Keratinocyte (primary cell): Measurements from ENCODE around the gene PTPRN2. TPM values are rescaled to one million over a fixed set of nuclear protein-coding genes. Genes with fewer than 3 reads are reported as not detected.

ENCODE experiments used
- DNase-seq: peaks from one replicate; pipeline ENCODE4 v3.0.0-alpha.2; 2011; ENCODE audit warnings: low read depth, missing footprints, low spot score
- FAIRE-seq: peaks from 2 replicates; lab custom pipeline; 2011; peaks lifted over from hg19 to GRCh38; lab: Jason Lieb, UNC
- H2AFZ ChIP-seq: 2 replicates; pipeline ENCODE4 v1.6.0; 2012; ENCODE audit warnings: low read length, control low read depth, inconsistent platforms; ENCODE audit not compliant: control insufficient read depth
- H3K27ac ChIP-seq: 2 replicates; pipeline ENCODE4 v1.5.1; 2011; ENCODE audit warnings: low read length; ENCODE audit not compliant: control insufficient read depth, insufficient read depth
- H3K27me3 ChIP-seq: 3 replicates; pipeline ENCODE4 v1.6.0; 2011; ENCODE audit warnings: low read length; ENCODE audit not compliant: control insufficient read depth, insufficient read depth; ENCODE audit errors: extremely low read depth
- H3K36me3 ChIP-seq, 2 experiments: 2 replicates in 1 of 2; 3 replicates in 1 of 2; pipeline ENCODE4 v1.5.1; 2011; ENCODE audit warnings: low read length in 2 of 2, mild to moderate bottlenecking in 1 of 2; ENCODE audit not compliant: control insufficient read depth in 2 of 2, insufficient read depth in 2 of 2; ENCODE audit errors: extremely low read depth in 1 of 2
- H3K4me1 ChIP-seq: 3 replicates; pipeline ENCODE4 v1.5.1; 2011; ENCODE audit warnings: low read length; ENCODE audit not compliant: control insufficient read depth, insufficient read depth; ENCODE audit errors: extremely low read depth
- H3K4me2 ChIP-seq: 3 replicates; pipeline ENCODE4 v1.6.0; 2011; ENCODE audit warnings: low read depth, low read length; ENCODE audit not compliant: control insufficient read depth, insufficient read depth; ENCODE audit errors: extremely low read depth
- H3K4me3 ChIP-seq, 3 experiments: fragments of 200-600 bp in 1 of 3; sonication (generic) in 1 of 3; 2 replicates in 2 of 3; 3 replicates in 1 of 3; pipeline ENCODE4 v1.5.1; 2011 to 2016; ENCODE audit warnings: low read length in 3 of 3, mild to moderate bottlenecking in 3 of 3, control low read depth in 2 of 3, inconsistent platforms in 1 of 3, low read depth in 1 of 3, mixed read lengths in 1 of 3, mixed run types in 1 of 3, moderate library complexity in 1 of 3; ENCODE audit not compliant: control insufficient read depth in 2 of 3, insufficient read depth in 2 of 3; ENCODE audit errors: extremely low read depth in 1 of 3
- H3K79me2 ChIP-seq: 2 replicates; pipeline ENCODE4 v1.6.0; 2012; ENCODE audit warnings: low read length; ENCODE audit not compliant: control insufficient read depth, insufficient read depth
- H3K9ac ChIP-seq: 3 replicates; pipeline ENCODE4 v1.6.0; 2011; ENCODE audit warnings: low read length; ENCODE audit not compliant: control insufficient read depth, insufficient read depth; ENCODE audit errors: extremely low read depth
- H3K9me1 ChIP-seq: 3 replicates; pipeline ENCODE4 v1.6.0; 2011; ENCODE audit warnings: low read length; ENCODE audit not compliant: control insufficient read depth, insufficient read depth; ENCODE audit errors: extremely low read depth
- H3K9me3 ChIP-seq: 2 replicates; pipeline ENCODE4 v1.5.1; 2012; ENCODE audit warnings: low read depth, low read length; ENCODE audit not compliant: control insufficient read depth
- H4K20me1 ChIP-seq: 3 replicates; pipeline ENCODE4 v1.6.0; 2011; ENCODE audit warnings: low read length; ENCODE audit not compliant: control insufficient read depth, insufficient read depth; ENCODE audit errors: extremely low read depth
- EZH2 ChIP-seq: IDR thresholded peaks from one replicate; pipeline ENCODE4 v1.6.1; 2012; ENCODE audit warnings: inconsistent platforms, mild to moderate bottlenecking, low read length, moderate library complexity
- dilution Hi-C: fragments of 300-500 bp; cut with MboI; formaldehyde crosslinking; loops from one replicate; pipeline ENCODE4 v1.7.0; 2020; ENCODE audit warnings: low sequenced_read_pairs; ENCODE audit not compliant: extremely low pct_ligation_motif_present
- polyA plus RNA-seq, 5 experiments: library from polyadenylated mRNA; depleted of rRNA in 3 of 5; stranded (reverse) in 3 of 5; stranded (forward) in 1 of 5; unstranded in 1 of 5; fragments of >200 nt; gene quantifications; 1 replicate in 1 of 5; 2 replicates in 3 of 5; 3 replicates in 1 of 5; pipeline versions ENCODE4 v1.2.1 to v1.2.3, GENCODE V29; 2011 to 2012; ENCODE audit warnings: missing spikeins in 2 of 5, low read depth in 1 of 5, low replicate concordance in 1 of 5
- TF ChIP-seq, protein P1 (sequence below), 3 experiments: IDR thresholded peaks in 1 of 3; conservative IDR thresholded peaks in 1 of 3; optimal IDR thresholded peaks in 1 of 3; 2 replicates in 2 of 3; 3 replicates in 1 of 3; pipeline versions ENCODE3 to v1.5.1; 2011; ENCODE audit warnings: low read length in 3 of 3, mild to moderate bottlenecking in 3 of 3, moderate library complexity in 2 of 3, control low read depth in 1 of 3, inconsistent platforms in 1 of 3; ENCODE audit not compliant: insufficient read depth in 2 of 3; ENCODE audit errors: extremely low read depth in 1 of 3

The PTPRN2 gene
- polyA plus RNA-seq, 1 donor (not counting 4 experiments of a cell fraction or from before 2014, with no cell fraction given) = not detected

DNA sequence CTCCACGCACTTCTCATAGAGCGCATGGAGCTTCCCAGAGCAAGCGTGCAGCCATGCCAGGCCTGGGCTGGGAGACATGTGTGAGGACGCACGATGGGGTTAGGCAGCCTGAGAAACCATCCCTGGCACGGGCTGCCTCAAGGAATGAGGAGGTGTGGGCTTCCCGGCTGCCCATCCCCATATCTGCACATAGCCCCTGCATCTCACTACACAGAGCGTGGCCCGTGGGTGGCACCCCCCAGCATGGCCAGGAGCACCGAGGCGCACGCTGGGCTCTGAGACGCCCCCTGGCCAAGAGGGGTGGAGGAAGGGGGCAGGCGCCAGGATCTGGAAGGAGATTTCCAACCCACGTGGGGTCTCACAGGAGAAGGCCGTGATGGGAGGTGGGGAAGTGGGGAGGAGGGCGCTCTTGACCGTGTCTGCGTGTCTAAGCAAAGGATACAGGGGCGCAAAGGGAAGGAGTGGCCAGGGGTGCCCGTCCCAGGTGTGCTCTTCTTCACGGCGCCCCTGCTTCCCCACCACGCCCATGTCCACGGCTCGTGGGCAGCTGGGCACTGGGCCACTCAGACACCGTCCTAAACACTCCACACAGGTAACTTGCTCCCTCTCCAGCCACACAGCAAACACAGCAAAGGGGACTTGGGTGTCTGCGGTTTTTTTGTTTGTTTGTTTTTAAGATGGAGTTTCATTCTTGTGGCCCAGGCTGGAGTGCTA lies 340.5 kb downstream of the PTPRN2 start:
- no peak for FAIRE-seq
- H3K9me3 ChIP-seq = peaks cover 33% of the 10 kb centered on the region
- TF ChIP-seq, protein P1, sequence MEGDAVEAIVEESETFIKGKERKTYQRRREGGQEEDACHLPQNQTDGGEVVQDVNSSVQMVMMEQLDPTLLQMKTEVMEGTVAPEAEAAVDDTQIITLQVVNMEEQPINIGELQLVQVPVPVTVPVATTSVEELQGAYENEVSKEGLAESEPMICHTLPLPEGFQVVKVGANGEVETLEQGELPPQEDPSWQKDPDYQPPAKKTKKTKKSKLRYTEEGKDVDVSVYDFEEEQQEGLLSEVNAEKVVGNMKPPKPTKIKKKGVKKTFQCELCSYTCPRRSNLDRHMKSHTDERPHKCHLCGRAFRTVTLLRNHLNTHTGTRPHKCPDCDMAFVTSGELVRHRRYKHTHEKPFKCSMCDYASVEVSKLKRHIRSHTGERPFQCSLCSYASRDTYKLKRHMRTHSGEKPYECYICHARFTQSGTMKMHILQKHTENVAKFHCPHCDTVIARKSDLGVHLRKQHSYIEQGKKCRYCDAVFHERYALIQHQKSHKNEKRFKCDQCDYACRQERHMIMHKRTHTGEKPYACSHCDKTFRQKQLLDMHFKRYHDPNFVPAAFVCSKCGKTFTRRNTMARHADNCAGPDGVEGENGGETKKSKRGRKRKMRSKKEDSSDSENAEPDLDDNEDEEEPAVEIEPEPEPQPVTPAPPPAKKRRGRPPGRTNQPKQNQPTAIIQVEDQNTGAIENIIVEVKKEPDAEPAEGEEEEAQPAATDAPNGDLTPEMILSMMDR (optimal IDR thresholded peaks at IDR 0.05 in 1 of 3, IDR thresholded peaks at IDR 0.05 in 1 of 3, conservative IDR thresholded peaks at IDR 0.05 in 1 of 3; ENCODE audit: extremely low read depth in 1 of 3, insufficient read depth in 2 of 3, low read length in 3 of 3) = no peak
- TF ChIP-seq EZH2 = no peak

DNA sequence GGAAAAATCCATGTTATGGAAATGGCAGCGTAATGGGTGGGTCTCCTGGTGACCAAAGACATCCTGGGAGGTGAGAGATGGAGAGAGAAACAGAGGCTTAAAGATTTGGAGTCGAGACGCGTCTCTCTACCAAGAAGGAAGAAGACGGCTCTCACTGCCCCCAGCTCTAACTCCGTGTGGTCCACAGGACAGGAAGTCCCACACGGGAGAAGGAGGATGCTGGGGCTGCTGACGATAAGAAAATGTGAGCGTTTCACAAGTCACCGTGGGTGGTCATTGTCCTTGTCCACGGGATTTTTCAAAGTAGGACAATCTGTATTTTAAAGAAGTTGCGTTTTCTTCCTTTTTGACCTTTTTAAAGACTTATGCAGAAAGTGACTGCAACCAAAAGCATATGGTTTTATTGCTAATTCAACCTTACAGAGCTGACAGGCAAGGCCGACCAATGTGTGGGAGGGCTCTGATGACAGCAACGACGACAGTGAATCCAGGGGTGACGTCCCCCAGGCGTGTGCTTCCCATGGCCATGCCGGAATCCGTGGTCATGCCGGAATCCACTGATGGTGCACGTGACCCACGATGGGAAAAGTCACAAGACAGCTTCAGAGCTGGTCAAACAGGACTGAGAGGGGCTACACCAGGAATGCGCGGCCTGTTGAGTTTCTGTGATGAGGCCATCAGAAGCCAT lies 341.2 kb downstream of the PTPRN2 start:
- dilution Hi-C loops = loop anchor here (25.0 kb wide), 1 partner anchor 109 kb away; no protein-coding TSS in a partner anchor
- FAIRE-seq = no peak
- peaks cover 27% of the 10 kb centered on the region for H3K9me3 ChIP-seq

More for the DNA sequence above, 340.5 kb downstream of the PTPRN2 start:
- dilution Hi-C loops = loop anchor here (25.0 kb wide), 1 partner anchor 110 kb away; no protein-coding TSS in a partner anchor
- H3K79me2 ChIP-seq = no peaks in the 10 kb centered on the region
- H2AFZ ChIP-seq = no peak overlapping the region
- no peak overlapping the region for H3K4me3 ChIP-seq
- H3K9me1 ChIP-seq = no peaks in the 10 kb centered on the region
- H3K27ac ChIP-seq = no peak overlapping the region
- no peak overlapping the region for H3K4me2 ChIP-seq
- H3K4me1 ChIP-seq = no peaks in the 10 kb centered on the region
- DNase-seq = no peak
- no peaks in the 10 kb centered on the region for H3K36me3 ChIP-seq
- H4K20me1 ChIP-seq = no peaks in the 10 kb centered on the region
- no peak overlapping the region for H3K9ac ChIP-seq
- no peaks in the 10 kb centered on the region for H3K27me3 ChIP-seq

More for the DNA sequence above, 341.2 kb downstream of the PTPRN2 start:
- H3K4me2 ChIP-seq = no peak overlapping the region
- DNase-seq = no peak
- H3K9me1 ChIP-seq = no peaks in the 10 kb centered on the region
- no peak overlapping the region for H2AFZ ChIP-seq
- no peaks in the 10 kb centered on the region for H4K20me1 ChIP-seq
- no peak overlapping the region for H3K4me3 ChIP-seq
- no peak overlapping the region for H3K9ac ChIP-seq
- H3K4me1 ChIP-seq = no peaks in the 10 kb centered on the region
- no peak overlapping the region for H3K27ac ChIP-seq
- TF ChIP-seq, protein P1 (optimal IDR thresholded peaks at IDR 0.05 in 1 of 3, IDR thresholded peaks at IDR 0.05 in 1 of 3, conservative IDR thresholded peaks at IDR 0.05 in 1 of 3; ENCODE audit: extremely low read depth in 1 of 3, insufficient read depth in 2 of 3, low read length in 3 of 3) = no peak
- no peak for TF ChIP-seq EZH2
- no peaks in the 10 kb centered on the region for H3K36me3 ChIP-seq
- H3K27me3 ChIP-seq = no peaks in the 10 kb centered on the region
- no peaks in the 10 kb centered on the region for H3K79me2 ChIP-seq
